GM18909 (cell line): ENCODE results near the gene VAMP2.
A peak's percentile ranks its signal among the peaks of the same experiment; 100 is the strongest.

Experiments
- ATAC-seq: cut with Tn5 transposase; IDR thresholded peaks from one replicate; pipeline ENCODE4 v1.9.1; 2021; ENCODE audit warnings: mild to moderate bottlenecking; ENCODE audit not compliant: unreplicated experiment, poor library complexity

Gene VAMP2

DNA sequence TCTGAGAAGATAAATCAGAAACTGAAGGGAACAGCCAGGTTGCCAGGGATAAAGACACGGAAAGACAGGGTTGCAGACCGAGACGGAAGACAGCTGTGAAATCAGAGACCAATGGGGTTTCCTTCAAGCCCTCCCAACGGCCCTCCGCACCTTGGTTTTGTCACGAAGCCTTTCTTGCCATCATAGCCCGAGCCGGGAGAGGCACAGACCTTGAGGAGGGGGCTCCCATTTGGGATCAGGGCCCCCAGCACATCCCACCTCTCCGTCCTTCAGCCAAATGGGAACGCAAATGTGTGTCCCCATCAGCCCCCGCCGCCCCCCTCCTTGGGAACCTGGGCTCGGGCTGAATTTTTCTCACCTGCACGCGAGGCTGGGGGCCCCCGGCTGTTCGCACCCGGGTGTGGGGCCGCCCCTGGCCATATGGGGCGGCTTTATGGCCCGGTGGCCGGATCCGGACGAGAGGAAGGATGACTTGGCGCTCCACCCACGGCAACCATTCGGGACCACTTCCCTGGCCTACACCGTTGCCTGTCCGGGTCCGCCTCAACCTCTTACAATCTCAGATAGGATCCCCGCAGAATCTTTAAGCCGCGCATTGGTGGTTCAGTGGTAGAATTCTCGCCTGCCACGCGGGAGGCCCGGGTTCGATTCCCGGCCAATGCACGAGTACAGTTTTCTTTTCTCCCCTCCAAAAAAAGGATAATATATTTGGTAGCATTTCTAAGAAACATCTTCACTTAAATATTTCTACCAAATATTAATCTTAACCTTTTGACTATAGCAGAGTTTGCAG lies 37.4 kb downstream of the VAMP2 start:
- ATAC-seq, result no peak

GRCh38 chr17:8124350-8125153 lies 38.2 kb downstream of the VAMP2 start:
- no peak for ATAC-seq

DNA sequence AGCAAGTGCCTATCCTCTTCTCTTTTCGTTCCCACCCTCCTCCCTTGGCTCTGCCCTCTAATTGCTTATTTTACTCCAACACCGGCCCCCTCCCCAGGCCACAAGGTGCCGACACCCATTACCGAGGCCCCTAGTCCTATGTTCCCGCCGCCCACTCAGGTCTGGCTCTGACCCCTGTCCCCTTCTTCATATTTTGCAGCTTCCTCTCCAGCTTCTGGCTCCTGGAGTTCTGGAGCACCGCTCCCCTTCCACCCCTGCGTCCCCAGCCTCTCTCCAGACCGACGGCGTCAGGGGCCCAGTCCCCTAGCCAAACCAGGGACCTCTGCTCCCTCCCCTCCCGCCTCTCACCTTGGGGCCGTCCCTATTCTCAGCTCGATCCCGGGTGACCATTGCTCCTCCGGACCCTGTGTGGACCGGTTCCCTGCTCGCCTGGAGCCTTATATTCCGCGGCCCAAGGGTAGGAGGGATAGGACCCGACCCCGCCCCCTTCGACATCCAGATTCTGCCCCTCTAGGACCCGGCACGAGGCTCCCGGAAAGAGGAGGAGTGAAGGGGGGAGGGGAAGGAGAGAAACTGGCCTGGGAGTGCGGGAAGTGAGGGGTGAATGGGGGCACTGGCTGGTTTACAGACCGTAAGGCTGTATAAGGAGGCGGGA lies 38.9 kb downstream of the VAMP2 start, which contains the start of gene HES7:
TSS of gene HES7 (minus strand) at position 412 of the 655 bp plus-strand sequence. CDS start at position 390, 22 bp downstream.
- no peak for ATAC-seq

DNA sequence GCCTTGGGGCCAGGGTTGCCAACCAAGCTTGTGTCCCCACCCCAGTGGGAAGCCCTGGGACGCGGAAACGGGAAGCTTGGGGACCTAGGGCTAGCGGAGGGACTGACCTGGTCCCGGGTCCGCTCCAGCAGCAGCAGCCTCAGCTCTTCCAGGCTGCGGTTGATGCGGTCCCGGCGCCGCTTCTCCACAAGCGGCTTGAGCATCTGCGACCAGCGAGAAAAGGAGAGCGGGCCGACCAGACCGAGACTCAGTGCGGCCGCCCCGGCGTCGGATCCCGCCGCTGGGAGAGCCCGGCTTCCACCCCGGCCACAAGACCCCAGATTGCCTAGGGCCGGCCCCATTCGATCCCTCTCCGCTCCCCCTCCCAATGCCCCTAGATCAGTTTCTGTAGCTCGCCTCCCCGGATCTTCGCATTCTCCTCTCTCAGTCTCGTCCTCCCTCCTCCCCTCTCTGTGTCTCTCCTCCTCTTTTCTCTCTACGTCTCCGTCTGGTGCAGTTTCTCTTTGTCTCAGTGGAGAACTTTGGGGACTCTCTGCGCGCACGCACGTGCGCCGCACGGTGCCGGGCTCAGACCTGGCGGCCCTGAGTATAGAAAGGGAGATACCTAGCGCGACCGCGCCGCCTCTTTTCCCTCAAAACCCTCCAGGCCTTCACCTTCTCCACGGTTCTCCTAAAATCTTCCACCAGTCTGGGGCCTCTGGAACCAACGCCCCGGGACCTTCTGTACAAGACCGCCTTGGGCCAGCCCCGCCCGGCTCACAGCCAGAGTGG lies 39.6 kb downstream of the VAMP2 start:
- no peak for ATAC-seq

DNA sequence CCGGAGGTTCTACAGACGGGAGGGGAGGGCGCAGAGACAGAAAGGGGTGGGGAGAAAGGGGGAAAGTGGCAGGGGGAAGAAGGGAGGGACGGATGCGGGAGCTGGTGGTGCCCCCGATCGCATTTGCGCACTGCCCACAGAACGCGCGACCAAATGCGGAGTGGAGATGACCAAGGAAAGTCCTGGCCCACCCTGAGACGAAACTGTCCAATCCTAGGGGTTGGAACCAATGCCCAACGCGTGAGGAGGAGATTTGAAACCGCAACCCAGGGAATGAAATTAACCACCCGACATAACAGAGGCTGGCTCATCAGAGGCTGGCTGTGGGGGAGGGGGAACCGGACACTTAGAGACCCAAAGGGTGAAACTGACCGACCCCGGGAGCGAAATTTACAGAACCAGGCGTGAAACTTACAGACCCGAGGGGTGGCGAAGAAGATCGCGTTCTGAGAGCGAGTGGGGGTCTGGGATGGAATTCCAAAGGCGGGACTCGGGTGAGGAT lies 40.3 kb downstream of the VAMP2 start:
- ATAC-seq, result no peak

GRCh38 chr17:8121681-8122421 lies 40.9 kb downstream of the VAMP2 start:
- ATAC-seq, result no peak

- ATAC-seq, result no peak
Observed at GRCh38 chr17:8121407-8121680, 41.4 kb downstream of the VAMP2 start.

- ATAC-seq, result no peak
Observed at GRCh38 chr17:8120520-8121406, 42.0 kb downstream of the VAMP2 start.

- ATAC-seq, result no peak
Observed at GRCh38 chr17:8119581-8120519, 42.9 kb downstream of the VAMP2 start.

DNA sequence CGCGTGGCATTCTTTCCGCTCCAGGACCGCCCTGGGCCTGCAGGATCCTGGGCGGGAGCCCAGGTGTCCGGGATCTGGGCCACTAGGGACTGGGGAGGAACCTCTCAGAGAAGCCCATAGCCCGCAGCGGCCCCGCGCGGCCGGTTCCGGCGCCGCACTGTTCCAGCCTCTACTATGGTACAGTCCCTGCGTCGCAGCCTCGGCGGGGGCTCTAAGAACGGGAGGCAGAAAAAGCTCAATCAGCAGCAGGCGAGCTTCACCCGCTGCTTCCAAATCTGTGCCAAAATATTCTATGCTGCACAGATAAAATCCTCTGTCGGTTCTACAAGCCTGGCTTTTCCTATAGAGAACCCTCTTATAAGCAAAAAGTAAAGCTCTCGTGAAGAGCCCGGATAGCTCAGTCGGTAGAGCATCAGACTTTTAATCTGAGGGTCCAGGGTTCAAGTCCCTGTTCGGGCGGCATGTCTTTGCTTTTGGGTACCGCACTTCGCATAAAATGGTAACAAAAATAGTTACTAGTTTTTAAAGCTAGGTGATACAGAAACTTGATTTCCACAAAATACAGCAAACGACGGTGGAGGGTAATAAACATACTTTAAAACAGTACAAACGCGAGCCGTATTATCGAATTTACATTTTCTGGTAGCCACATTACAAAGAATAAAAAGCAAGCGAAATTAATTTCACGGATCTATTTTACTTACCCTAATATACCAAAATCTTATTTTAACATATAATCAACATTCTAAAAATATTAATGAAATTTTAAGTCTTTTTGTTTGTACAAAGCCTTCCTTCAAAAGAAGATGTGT lies 43.8 kb downstream of the VAMP2 start:
- ATAC-seq, result peak; percentile 42

DNA sequence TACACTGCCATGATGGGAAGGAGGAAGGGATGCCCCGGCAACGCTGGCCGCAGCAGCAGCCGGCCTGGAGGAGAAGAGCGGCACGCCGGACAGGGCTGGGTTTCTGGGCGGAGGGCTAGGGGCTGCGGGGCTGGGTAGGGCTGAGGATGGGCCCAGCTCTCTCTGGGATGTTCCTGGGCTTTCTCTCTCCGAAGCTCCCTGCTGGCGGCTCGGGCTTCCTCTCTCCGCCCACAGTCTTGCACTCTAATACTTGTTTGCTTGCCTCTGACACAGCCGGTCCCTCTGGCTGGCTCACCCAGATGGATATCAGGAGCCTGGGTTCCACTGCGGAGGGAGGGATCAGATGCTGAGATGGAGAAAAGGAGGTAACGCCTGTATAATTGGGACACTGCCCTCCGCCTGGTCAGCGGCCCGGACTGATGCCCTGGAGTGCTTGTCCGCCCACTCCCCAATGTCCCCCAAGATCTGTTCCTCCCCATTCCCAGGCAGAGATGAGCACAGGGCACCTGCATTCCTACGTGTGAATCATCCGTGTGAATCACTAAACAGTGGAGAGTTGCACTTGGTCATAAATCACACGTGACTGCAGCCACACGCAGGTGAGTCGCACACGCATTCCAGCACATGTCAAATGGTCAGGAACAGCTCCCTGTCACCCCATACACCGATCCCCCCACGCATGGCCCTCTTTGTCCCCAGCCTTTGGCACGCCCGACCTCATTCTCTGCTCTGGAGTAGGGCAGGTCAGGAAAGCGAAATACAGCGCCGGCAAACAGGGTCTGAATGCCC lies 44.6 kb downstream of the VAMP2 start, which contains the start of gene ALOXE3:
TSS of gene ALOXE3 (minus strand) at position 535 of the 789 bp plus-strand sequence. CDS start at position 11, 524 bp downstream.
- no peak for ATAC-seq

DNA sequence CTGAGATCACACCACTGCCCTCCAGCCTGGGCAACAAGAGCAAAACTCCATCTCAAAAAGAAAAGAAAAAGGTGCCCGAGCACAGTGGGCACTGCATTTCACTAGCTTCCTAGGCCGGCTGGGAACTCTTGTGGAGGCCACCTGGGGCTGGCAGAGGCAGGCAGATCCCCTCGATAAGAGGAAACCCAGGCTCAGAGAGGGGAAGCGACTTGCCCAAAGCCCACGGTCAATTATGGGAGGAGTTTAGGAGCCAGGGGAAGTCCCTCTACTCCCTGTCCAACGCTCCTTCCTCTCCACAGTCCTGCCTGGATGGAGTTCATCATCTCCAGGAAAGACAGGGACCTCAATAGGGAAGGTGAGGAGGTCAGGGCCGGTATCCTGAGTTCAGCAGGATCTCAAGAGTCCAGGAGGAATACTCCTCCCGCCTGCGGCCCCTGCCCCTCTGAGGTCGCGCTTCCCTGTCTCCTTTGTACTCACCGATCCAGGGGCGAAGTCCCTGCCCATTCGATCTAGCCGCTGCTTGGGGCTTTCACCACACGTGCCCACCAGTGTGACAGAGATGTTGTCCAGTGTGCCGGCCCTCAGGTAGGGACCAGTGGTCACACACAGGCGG lies 45.3 kb downstream of the VAMP2 start:
- ATAC-seq, result no peak

DNA sequence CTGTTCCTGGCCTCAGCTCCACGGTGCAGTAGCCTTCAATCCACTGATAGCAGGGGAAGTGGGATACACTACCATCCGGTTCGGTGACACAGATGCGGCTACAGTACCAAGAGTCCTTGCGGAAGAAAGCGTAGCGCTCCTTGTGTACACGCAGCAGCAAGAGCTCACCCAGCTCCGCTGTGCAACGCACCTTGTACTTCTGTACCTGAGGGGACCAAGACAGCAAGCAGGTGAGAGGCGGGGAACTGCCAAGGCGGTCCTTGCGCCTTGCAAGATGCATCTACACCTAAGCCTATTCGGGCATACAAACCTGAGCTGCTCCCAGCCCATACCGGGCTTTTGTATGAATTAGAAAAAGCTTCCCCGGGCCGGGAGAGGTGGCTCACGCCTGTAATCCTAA lies 46.0 kb downstream of the VAMP2 start:
- no peak for ATAC-seq

- no peak for ATAC-seq
Observed at GRCh38 chr17:8110907-8111306, 51.8 kb downstream of the VAMP2 start.

- ATAC-seq, result no peak
Observed at GRCh38 chr17:8110456-8110804, 52.3 kb downstream of the VAMP2 start.
